ENCODE data around the gene PHLPP1.

DNA sequence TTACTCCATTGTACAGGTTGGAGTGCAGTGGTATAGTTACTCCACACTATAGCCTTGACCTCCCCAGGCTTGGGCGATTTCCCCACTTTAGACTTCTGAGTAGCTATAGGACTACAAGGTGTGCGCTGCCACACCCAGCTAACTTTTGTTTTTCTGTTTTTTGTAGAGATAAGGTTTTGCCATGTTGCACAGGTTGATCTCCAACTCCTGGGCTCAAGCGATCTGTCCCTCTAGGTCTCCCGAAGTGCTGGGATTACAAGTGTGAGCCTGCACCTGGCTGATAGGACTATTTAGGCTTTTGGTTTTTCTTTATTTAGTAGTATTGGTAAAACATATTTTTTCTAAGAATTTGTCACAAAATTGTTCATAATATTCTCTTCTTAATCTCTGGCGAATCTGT is 121.7 kb downstream of the PHLPP1 start:
- TF ChIP-seq, protein P1, sequence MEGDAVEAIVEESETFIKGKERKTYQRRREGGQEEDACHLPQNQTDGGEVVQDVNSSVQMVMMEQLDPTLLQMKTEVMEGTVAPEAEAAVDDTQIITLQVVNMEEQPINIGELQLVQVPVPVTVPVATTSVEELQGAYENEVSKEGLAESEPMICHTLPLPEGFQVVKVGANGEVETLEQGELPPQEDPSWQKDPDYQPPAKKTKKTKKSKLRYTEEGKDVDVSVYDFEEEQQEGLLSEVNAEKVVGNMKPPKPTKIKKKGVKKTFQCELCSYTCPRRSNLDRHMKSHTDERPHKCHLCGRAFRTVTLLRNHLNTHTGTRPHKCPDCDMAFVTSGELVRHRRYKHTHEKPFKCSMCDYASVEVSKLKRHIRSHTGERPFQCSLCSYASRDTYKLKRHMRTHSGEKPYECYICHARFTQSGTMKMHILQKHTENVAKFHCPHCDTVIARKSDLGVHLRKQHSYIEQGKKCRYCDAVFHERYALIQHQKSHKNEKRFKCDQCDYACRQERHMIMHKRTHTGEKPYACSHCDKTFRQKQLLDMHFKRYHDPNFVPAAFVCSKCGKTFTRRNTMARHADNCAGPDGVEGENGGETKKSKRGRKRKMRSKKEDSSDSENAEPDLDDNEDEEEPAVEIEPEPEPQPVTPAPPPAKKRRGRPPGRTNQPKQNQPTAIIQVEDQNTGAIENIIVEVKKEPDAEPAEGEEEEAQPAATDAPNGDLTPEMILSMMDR (IDR thresholded peaks at IDR 0.05): no peak
- TF ChIP-seq POLR2A (IDR thresholded peaks at IDR 0.05): no peak
